GM12865 (cell line): ENCODE measurements around the gene CFAP157.

Experiments used
- DNase-seq: peaks from one replicate; pipeline ENCODE4 v3.0.0; 2010; ENCODE audit warnings: low read depth
- H3K4me3 ChIP-seq: 2 replicates; pipeline ENCODE4 v1.5.1; 2011; ENCODE audit warnings: mild to moderate bottlenecking, low read depth, low read length, control low read depth
- TF ChIP-seq, protein P1 (sequence below): IDR thresholded peaks from 2 replicates; pipeline ENCODE4 v1.5.1; 2011; ENCODE audit warnings: low read length, control low read depth, low read depth, inconsistent platforms; ENCODE audit not compliant: insufficient read depth; ENCODE audit errors: missing control alignments

The CFAP157 gene

DNA sequence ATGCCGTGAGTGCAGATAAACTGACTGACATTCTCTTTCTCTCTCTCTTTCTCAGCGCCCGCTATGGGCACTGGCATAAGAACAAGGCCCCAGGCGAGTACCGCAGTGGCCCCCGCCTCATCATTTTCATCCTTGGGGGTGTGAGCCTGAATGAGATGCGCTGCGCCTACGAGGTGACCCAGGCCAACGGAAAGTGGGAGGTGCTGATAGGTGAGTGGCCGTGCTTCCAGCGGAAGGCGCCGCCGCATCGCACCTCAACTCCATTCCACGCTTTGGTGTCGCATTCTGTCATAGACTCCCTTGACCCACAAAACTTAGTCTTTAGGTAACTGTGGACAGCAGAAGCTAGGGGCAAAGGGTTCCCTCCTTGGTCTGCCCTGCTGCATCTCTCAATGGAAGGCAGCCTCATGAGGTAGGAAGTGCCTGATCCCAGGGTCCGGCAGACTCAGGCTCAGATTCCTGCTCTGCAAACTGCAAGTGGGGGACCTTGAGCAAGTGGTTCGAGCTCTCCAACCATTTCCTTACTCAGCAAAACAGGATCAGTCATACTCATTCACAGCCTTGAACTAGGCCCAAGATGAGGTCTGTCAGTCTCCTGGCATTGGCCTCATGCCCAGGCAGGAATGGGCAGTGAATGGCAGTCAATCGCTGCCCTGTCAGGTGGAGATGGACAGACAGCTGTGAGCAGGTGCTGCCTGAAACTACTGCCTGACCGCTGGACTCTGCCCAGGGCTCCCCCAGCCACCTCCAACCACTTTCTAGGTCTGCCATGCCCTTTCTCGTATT lies 24.2 kb upstream of the CFAP157 start:
- DNase-seq: no peak
- no peak overlapping the region for H3K4me3 ChIP-seq
- TF ChIP-seq, protein P1, sequence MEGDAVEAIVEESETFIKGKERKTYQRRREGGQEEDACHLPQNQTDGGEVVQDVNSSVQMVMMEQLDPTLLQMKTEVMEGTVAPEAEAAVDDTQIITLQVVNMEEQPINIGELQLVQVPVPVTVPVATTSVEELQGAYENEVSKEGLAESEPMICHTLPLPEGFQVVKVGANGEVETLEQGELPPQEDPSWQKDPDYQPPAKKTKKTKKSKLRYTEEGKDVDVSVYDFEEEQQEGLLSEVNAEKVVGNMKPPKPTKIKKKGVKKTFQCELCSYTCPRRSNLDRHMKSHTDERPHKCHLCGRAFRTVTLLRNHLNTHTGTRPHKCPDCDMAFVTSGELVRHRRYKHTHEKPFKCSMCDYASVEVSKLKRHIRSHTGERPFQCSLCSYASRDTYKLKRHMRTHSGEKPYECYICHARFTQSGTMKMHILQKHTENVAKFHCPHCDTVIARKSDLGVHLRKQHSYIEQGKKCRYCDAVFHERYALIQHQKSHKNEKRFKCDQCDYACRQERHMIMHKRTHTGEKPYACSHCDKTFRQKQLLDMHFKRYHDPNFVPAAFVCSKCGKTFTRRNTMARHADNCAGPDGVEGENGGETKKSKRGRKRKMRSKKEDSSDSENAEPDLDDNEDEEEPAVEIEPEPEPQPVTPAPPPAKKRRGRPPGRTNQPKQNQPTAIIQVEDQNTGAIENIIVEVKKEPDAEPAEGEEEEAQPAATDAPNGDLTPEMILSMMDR: no peak

DNA sequence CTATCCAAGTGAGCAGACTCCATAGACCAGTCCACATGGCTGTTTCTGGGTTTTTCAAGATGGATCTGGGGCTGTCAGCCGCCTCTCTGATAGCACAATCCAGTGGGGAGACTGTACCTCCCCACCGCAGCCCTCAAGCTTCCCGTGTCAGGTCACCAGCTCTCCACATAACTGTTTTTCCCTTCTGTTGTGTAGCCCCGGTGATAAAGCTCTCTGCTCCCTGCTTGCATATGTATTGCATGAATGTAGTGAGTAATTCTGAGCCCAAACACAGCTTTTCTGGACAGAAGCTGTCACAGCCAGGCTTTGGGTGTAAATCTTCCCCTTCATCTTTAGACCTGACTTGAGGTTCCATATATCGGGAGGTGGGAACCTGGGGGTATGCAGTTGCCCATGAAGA lies 23.1 kb upstream of the CFAP157 start:
- TF ChIP-seq, protein P1: no peak
- no peak for DNase-seq
- H3K4me3 ChIP-seq: no peak overlapping the region

DNA sequence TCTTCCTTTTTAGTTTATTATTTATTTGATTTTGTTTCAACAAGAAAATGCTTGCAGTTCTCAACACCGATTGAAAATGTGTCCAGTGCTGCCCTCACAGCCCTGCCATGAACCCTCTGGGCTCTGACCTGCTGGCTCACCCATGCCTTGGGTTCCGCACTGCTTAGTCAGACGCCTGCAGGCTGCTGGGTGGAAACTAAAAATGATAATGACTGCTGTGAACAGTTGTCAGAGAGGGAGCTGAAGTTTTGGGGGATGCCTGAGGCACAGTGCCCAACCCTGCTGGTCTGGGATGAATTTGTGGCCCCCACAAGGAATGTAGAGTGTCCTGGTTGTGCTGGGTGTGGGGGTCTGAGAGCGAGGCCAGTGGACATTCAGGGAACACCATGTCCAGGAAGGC lies 22.2 kb upstream of the CFAP157 start:
- TF ChIP-seq, protein P1: no peak
- no peak for DNase-seq
- H3K4me3 ChIP-seq: no peak overlapping the region

DNA sequence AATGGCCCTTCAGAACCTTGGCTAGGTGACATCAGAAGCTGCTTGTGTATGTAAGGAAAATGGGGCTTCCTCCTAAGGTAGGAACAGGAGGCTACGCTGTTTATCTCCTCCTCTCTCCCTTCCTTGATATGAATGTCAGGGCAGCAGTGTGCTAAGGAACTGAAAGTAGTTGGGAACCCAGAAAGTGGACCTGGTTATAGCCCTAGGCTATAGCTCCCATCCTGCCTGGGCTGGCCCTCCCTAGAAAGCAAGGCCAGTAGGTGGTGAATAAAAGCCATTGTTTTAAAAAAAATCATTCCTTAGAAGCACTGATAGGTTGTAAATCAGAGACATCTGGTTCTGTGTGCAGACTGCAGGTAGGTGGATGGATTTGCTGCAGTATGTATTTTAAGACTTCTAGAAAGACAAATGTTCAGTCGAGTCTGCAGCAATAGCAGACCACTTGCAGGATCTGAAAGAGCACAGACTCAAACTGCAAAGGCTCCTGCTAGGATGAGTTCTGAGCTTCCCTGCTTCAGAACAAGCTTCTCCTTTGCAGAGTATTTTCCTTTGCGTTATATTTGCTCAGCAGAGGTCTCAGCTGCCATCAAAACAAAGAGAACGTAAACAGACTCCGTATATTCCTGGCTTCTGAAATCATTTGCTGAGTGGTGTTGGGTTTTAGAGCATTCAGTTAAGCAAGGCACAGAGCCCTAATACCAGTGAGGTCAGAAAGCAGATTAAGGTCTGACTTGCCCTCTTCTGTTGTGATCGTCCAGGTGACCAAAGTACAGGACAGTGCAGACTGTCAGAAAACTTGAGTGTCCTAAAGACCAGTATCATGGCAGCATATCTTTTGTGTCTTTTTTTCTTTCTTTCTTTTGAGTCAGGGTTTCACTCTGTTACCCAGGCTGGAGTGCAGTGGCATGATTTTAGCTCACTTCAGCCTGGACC lies 20.1 kb upstream of the CFAP157 start:
- TF ChIP-seq, protein P1: no peak
- no peak overlapping the region for H3K4me3 ChIP-seq
- no peak for DNase-seq

DNA sequence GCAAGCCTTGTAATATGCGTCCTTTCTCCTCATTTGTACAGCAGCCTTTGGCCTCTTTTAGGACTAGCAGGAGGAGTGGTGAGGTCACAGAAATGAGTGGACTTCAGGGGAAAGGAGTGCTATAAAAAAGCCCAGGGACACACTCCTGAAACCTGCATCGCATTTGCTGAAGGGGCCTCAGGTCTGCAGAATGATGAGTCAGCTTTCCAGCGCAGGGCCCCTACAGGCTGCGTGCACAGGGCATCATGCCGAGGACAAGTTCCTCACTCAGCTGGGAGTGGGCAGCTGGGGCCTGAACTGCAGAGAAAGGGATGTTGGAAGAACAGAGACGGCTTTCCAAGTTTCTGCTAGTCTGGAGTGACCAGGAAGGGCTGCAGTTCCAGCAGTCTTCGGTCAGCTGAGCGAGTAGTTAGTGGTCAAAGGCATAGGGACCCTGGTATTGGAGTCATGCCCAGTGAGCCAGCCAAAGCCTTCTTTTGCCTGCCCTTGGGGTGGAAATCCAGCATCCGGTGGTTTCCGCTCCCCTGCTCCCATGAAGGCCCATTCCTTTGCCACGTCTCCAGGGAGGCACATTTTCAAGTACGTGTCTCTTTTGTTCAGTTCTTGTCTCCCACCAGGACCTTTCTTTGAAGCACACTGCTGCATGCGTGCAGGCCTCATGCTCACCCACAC lies 17.3 kb upstream of the CFAP157 start:
- TF ChIP-seq, protein P1: no peak
- no peak for DNase-seq
- no peak overlapping the region for H3K4me3 ChIP-seq

DNA sequence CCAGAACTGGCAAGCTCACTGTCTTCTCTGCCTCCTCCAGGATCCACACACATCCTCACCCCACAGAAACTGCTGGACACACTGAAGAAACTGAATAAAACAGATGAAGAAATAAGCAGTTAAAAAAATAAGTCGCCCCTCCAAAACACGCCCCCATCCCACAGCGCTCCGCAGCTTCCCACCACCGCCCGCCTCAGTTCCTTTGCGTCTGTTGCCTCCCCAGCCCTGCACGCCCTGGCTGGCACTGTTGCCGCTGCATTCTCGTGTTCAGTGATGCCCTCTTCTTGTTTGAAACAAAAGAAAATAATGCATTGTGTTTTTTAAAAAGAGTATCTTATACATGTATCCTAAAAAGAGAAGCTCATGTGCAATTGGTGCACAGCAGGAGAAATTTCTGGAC lies 16.1 kb upstream of the CFAP157 start:
- no peak for DNase-seq
- H3K4me3 ChIP-seq: no peak overlapping the region
- TF ChIP-seq, protein P1: no peak
